NCI-H1105 (cell line): Measurements from ENCODE around the gene PTPRN2.
"Not testable (repeated sequence)": the region's sequence is repeated elsewhere in the genome, so short reads cannot be mapped to it uniquely, and the experiment has no call there.

Experiments used
- DNase-seq: peaks from one replicate; lab custom pipeline; 2025; lab: John Stamatoyannopoulos, UW

The PTPRN2 gene

DNA sequence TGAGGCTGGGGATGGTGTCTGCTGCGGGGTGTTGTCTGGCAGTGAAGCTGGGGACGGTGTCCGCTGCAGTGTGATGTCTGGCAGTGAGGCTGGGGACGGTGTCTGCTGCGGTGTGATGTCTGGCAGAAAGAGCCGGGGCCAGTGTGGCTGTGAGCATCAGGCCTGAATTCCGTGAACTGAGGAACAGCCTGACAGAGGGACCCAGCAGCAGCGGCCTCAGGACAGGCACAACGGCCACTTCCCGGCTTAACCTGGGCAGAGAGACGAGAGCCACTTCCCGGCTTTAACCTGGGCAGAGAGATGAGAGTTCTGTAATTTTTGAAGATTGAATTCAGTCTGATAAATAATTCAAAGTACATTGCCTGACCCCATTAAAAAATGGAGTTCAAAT is 321.2 kb downstream of the PTPRN2 start:
- DNase-seq = no peak

DNA sequence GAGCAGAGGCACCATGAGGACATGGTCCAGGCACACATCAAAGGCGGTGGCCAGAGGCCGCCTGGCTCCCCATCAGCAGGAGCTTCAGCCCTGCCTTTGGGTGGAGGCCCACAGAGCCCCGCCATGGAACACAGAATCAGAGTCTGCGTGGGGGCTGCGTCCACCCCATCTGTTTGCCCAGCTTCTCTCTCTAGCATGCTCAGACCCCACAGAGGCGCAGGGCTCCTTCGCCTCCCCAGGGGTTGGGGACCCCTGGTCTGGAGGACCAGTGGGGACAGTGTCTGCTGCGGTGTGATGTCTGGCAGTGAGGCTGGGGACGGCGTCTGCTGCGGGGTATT is 321.9 kb downstream of the PTPRN2 start:
- DNase-seq = no peak

DNA sequence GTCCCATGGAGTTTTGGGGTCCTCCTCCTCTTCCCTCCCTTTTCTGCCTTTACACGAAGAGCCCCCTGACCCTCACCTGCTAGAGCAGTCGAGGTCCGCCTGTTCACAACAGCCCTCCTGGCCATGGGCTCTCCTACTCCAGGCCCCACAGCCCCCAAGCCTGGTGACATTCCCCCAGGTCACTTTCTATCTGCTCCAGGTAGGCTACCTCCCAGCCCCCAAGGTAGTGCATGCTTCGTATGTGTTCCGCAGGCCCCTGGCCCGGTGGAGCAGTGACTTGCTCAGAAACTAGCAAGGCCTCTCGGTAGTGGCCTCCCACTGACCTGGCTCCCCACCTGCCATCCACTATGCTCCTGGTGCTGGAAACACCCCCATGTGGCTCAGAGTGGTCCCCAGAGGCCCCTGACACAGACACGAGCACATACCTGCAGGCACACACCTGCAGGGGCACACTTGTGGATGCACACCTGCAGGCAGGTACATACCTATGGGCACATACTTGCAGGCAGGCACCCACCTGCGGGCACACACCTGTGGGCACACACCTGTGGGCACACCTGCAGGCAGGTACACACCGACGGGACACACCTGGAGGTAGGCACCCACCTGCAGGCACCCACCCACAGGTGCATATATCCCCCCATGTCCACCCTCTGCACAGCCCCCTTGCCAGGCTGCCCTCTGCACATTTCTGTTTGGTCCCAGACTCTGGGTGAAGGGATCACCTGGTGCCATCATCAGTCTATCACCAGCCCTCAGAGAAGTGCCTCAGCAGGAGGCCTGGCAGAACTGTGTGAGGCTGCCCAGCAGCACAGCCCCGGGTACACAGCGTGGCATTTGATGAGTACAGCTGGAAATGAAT is 322.5 kb downstream of the PTPRN2 start:
- no peak for DNase-seq

DNA sequence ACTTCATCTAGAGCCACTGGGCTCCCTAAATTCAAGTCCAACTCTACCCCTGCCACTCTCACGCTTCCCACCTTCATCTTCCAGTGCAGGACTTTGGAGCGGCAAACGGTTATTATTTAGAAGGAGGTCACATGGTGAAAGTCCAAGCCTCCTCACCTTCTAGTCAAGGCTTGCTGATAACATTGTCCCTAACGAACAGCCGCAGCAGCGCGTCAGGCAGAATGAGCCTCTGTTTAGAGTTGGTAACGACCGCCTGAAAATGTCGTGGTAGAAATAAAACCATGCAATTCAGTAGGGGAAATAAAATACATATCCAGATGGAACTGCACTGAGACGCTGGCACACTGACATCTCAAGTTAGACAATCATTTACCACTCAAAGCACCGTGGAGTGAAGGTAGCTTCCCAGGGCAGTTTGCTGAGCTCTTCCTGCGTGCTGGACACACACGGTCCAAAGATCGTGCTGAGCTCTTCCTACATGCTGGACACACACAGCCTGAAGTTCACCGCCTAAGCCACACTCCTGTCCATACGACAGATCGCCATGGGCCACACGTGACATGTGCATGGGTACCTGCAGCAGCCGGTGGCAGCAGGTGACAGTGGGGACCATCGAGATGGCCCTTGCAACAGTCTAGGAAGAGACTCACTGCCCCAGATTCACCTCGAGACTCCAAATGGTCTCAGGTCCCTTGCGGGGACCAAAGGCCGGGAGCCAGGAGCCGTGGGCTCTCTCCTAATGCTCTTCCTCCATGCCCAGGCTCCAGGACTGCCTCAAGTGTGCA is 323.5 kb downstream of the PTPRN2 start:
- no peak for DNase-seq

DNA sequence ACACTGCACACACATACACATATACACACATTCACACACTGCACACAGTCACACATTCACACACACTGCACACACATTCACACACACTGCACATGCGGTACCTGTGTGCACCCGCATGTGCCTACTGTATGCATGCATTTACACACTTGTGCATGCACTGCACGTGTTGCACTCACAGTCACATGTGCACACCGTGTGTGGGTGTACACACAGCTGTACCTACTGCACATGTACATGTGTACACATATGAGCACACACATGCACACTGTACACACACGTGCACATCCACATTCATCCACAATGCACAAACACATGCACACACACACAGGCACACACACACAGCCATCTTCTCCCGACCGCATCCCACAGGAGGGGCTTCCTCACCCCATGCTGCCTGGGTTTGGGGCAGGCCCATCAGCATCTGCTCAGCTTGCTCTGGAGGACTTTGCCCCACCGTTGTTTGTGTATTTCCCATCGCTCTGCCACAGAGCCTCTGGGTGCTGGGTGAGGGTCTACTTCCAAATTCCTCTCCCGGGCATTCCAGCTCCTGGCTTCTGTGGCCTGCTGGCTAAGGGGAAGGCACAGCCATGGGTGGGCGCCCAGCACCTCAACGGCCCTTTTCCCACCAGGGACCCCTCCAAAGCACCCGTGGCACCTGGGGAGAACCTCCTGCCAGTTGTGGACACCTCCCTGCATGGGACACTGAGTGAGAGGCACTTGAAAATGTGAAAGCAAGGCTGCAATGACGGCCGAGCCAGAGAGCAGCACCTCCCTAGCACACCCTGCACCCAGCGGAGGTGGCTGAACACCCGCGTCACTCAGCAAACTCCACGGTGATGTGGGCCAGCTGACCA is 324.3 kb downstream of the PTPRN2 start:
- no peak for DNase-seq

DNA sequence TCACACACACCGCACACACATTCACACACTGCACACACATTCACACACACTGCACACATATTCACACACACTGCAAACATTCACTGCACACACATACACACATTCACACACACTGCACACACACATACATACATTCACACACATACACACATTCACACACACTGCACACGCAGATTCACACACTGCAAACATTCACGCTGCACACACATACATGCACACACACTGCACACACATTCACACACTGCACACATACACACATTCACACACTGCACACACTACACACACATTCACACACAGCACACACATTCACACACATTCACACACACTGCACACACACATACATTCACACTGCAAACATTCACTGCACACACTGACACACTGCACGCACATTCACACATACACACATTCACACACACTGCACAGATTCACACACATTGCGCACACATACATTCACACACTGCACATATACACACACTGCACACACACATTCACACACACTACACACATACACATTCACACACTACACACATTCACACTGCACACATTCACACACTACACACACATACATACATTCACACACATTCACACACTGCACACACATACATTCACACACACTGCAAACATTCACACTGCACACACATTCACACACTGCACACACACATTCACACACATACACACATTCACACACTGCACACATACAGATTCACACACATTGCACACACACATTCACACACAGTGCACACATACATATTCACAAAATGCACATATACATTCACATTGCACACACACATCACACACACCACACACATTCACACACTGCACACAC is 325.1 kb downstream of the PTPRN2 start:
- DNase-seq = no peak

DNA sequence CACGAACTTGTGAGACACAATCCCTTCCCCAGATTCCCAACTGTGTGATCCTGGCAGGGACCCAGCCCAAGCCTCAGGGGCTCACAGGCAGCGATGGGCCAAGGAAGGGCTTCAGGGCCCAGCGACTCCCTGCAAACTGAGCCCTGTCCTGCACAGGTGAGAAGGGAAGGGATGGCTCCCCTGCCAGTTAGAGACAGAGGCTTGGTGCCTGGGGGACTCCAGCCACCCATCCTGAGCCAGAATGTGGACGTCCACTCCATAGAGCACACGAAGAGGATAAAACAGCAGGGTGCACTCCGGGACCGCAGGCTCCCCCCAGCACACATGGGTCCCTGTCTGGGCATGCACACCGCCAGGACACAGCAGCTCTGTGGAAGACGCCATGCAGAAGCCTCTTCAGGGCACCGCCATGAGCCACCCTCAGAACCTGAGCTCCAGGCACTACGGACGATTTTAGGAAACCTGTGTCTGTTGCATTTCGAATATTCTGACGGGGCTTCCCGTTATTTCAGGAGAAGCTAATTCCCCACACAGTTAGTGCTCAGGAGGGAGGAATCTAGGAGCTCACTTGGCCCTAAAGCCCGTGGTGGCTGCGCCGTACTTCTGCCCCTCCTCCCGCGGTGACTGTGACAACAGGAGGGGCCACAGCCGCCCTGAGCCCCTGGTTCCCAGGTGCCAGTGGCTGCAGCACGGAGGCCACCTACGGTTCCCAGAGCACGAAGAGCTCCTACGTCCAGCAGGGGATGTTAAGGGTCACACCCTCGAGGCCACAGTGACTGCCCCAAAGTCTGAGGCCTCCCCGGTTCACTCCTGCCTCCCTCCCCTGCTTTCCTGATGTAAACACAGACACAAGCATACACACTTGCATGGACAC is 326.0 kb downstream of the PTPRN2 start:
- DNase-seq = no peak

DNA sequence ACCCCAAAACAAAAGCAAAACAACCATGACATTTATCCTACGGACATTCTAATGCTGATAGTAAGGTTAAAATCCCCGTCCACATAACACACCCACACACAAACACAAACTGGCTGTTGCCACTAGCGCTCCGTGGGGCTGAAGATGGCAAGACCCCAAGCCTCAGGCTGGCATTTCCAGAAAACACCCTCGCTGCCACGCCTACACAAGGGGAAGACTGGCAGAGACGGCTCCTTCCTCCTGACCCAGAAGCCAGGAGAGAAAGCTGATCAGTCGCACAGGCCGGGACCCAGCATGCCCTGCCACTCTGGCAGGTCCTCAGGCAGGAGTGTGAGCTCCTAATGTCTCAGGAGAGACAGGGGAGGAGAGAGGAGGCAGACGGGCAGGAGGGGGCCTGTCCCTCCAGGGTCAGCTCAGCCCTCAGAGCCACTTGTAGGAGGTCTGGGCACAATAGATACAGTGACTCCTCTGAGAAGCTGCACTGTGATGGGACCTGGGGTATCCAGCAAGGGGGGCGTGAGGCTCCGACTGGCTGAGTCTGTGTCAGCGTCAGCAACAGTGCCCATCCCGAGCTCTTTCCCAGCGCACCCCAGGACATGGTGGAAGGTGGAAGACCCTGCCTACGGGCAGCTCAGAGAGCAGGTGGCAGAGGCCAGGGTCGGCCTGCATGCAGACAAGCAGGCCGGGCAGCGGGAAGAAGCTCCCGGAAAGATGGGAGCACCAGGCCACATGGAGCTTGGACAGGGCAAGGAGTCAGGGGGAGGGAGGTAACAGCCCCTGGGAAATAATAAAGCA is 326.9 kb downstream of the PTPRN2 start:
- DNase-seq = no peak

DNA sequence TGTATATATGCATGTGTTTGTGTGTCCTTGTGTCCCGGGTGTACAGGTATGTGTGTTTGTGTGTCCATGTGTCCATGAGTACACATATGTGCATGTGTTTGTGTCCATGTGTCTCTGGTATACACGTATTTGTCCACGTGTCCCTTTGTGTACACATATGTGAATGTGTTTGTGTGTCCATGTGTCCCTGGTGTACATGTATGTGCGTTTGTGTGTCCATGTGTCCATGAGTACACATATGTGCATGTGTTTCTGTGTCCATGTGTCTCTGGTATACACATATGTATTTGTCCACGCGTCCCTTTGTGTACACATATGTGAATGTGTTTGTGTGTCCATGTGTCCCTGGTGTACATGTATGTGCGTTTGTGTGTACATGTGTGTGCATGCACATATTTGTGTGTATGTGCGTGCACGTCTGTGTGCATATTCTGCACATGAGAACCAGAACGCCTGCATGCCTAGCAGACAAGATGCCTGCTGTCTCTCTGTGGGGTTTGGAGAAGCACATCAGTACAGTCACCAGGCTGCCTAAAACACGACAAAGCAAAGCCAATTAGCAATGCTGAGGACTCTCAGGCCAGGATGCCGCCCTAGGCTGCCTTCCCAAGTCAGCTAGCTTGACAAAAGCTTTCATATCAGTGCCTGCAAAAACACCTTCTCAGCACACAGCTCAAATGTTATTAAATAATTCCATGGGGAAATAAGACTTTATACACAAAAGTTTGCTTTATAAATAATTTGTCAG is 327.8 kb downstream of the PTPRN2 start:
- no peak for DNase-seq

DNA sequence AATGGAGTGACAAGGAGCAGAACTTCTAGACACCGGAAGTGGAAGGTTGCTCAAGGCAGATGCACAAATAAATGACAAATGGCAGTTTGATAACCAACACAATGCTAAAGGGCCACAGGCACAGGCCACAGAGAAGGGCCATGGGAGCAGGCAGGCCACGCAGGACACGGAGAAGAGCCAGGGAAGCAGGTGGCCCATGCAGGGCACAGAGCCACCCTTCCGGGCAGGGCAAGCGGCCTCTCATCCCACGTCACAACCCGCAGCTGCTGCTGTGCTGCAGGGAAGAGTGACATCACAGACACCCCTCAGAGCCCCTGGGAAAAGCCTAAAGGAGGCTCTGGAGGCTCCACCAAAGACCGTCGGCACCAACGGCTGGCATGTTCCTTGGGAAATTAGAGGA is 328.5 kb downstream of the PTPRN2 start:
- no peak for DNase-seq

DNA sequence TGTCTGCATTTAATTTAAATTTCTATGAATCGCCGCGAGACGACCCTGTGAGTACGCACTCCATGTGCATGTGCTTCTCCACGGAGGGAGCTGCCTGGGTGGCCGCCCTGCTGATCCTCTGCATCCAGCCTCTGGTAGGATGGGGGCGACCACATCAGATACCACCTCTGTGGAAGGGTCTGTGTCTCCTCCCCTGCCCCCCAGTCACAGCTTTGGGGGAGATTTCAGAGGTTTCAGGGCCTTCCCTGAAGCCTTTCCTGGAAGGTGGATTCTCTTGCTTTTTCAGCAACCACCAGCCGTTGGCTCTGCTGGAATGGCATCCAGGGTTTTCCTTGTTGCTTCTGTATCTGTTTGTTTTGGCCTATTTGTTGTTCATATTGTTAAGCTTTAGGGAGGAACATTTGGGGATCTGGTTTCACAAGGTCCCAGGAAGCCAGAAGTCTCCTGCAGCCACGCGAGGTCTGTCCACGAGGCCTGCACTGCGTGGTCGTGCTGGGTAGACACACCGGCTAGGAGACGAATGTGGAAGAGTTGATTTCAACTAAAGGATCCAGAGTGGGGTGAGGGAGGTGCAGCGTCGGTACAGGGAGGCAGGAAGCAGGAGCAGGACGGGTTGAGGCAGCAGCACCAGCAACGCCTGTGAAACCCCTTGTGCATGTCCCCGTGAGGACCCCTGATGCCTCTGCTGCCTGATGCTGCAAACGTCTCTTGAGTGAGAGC is 329.1 kb downstream of the PTPRN2 start:
- DNase-seq = no peak

DNA sequence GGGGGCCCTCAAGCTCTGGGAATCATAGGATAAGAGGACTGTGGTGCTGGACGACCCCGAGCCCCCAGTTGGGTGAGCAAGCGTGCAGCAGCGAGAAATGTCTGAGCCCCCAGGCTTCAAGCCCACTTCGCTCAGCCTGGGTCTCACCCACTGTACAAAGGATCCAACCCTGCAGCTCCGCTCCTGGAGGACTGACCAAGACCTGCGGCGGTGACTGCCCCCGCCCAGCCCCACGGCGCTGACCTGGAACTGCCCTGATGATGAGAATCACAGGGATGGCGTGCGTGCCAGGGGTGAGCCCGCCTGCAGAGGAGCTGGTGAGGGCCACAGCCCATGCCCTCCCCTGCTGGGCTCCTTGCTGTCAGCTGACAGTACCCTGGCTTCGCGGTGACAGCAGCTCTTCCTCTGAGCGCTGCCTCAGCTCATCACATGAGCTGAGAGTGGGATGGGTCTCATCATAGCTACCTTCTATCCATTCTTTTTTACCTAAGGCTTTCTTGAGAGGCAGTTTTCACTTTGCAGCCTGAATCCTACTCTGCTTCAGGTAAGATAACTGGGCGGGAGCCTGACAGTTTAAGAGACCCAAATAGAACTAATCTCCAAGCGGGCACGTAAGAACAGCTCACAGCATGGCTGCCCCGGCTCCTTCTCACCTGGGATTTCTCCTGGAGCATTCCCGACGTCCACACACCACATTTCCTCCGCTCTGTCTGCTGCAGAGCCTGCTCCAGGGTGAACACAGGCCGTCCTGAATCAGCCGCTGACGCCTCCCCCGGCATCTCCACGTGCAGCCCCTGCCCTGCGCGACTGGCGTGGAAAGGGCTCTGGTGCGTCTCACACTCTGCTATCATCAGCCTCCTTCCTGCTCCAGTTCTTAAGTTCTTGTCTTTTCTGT is 329.9 kb downstream of the PTPRN2 start:
- DNase-seq = no peak

DNA sequence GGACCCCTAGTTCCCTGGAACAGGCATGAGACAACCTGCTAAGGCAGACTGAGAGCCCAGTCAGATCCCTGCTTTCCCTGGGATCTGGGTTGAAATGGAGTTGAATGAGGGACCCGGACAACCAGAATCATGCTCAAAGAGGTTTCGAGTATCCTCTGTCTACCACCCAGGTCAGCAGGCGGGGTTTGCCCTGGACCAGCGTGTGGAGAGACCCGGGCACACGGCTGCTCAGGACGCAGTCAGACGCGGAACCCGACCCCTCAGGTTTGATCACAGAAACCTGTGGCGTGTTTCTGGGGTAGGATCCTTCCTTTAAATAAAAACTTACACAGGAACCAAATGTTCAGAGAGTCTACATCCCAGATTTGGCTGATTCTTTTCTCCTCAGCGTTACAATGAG is 330.6 kb downstream of the PTPRN2 start:
- no peak for DNase-seq

DNA sequence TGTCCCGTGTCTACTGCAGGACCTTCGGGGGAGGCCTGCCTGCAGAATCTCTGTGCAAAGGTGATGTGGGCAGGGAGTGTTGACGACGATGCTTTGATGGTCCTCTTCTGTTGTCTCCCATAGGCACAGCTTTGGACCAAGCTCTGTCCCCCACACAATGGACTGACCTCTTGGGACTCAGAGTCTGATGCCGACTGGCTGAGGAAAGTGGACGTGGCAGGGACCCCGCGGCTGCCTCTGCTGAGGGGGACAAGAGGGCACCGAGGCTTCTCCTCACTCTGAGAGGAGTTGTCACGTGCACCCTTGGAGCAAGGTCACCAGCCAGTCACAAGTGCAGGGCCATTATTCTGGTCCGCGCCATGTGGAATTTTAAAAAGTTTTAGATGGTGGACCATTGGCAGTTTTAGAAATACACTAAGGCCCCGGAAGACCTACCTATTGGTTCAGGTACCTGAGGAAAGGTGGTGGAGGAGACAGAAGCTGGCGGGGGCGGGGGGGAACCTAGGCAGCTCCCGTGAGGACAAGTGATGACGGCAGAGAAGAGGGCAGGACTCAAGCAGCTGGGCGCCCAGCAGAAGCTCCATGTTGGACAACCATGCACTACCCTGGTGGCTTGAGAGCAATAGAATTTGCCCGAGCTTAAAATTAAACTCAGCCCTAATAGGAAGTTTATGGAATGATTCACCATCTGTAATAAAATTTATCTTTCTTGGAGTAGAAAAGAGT is 331.4 kb downstream of the PTPRN2 start:
- DNase-seq = no peak

DNA sequence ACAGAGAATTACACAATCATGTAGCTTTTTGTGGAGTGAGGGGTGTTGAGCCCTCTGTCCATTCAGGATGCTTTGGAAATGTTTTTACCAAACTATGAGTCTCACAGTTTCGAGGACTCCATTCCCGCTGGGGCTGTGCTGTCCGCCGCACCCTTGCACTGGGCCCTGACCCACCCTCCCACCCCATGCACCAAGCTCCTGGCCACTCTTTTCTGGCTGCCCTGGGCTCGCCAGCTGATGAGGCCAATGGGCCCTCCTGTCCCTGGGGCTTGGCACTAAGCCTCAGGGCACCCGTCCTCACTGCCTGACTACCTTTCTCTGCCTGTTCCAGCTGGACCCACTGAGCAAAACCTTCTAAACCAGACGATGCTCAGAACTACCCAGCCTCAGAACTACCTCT is 332.1 kb downstream of the PTPRN2 start:
- DNase-seq = no peak

DNA sequence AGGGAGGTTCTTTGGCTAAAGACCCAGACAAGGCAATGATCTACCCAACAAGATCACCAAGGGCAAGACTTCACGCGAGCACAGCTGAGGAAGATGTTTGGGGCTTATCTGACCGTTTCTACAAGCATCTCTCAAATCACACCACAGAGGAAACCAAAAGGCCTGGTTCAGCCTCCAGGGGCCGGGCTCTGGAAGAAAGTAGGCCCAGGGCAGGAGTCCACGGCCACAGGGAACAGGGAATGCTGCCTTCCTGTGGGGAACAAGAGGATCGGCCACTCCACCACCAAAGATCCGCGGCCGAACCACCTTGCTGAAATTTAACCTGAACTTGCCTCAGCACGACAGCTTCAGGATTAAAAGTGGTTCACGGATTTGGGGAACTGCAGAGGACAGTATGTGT is 332.5 kb downstream of the PTPRN2 start:
- no peak for DNase-seq

DNA sequence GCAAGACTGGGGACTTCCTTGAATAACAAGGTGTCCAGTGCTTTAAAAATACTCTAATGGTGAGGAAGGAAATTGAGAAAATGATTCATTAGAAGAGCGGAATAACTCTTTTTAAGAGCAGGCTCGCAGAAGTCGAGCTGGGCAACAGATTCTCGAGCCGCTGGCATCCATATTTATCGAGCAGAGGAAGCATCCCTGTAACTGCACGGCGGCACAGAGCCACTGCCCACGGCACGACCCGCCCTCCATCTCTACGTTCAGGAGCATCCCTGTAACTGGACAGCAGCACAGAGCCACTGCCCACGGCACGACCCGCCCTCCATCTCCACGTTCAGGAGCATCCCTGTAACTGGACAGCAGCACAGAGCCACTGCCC is 334.0 kb downstream of the PTPRN2 start:
- not testable (repeated sequence) for DNase-seq
